BLaER1 (cell line): ENCODE data around the gene CD83.

Source experiments
- H3K27ac ChIP-seq: shearing (Covaris generic); formaldehyde crosslinking; 2 replicates; pipeline ENCODE4 v1.8.1; 2022
- H3K27me3 ChIP-seq: shearing (Covaris generic); formaldehyde crosslinking; 2 replicates; pipeline ENCODE4 v1.8.1; 2022
- H3K36me3 ChIP-seq: shearing (Covaris generic); formaldehyde crosslinking; 2 replicates; pipeline ENCODE4 v1.8.1; 2022
- H3K4me1 ChIP-seq: shearing (Covaris generic); formaldehyde crosslinking; 2 replicates; pipeline ENCODE4 v1.8.1; 2022
- H3K4me2 ChIP-seq: shearing (Covaris generic); formaldehyde crosslinking; 2 replicates; pipeline ENCODE4 v1.8.1; 2022
- H3K4me3 ChIP-seq: shearing (Covaris generic); formaldehyde crosslinking; 2 replicates; pipeline ENCODE4 v1.8.1; 2022
- H3K9ac ChIP-seq: shearing (Covaris generic); formaldehyde crosslinking; 2 replicates; pipeline ENCODE4 v1.8.1; 2022
- H3K9me3 ChIP-seq: shearing (Covaris generic); formaldehyde crosslinking; 2 replicates; pipeline ENCODE4 v1.8.1; 2022
- H4K20me1 ChIP-seq: shearing (Covaris generic); formaldehyde crosslinking; 2 replicates; pipeline ENCODE4 v1.8.1; 2022
- Cebpa-rat ChIP-seq: shearing (Covaris generic); IDR thresholded peaks from 2 replicates; pipeline ENCODE4 v1.8.1; 2022

CD83 gene

DNA sequence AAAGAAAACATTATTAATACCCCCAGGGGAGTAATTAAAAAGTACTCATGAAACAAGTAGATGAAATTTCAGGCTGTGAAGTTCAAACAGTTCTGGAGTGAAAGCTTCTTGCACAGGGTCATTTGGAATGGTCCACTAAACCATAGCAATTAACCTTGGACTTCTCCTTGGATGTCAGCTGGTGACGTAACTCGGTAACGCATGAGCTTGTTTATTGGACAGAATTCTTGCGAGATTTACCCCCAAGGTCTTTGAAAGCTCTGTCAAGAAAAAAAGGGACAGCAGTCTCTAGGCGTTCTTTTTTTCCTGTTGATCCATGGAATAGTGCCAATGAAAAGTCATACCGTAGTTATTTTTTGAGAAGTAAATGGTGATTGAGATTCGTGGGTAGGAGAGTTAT lies 2.2 kb downstream of the CD83 start:
- Histone ChIP-seq H3K4me2 (peak overlapping the region; percentile 98), H3K4me3 (no peak overlapping the region)

GRCh38 chr6:14120546-14120945 lies 3.0 kb downstream of the CD83 start:
- peaks cover 50% of the 10 kb centered on the region for H3K4me1 ChIP-seq
- no peak overlapping the region for H3K4me3 ChIP-seq
- TF ChIP-seq Cebpa-rat, result no peak
- no peaks in the 10 kb centered on the region for H3K9me3 ChIP-seq
- H4K20me1 ChIP-seq, result no peaks in the 10 kb centered on the region
- peaks cover 25% of the 10 kb centered on the region for H3K36me3 ChIP-seq
- no peak overlapping the region for H3K4me2 ChIP-seq
- H3K27me3 ChIP-seq, result no peaks in the 10 kb centered on the region
- no peak overlapping the region for H3K27ac ChIP-seq
- H3K9ac ChIP-seq, result no peak overlapping the region

More for the DNA sequence above, 2.2 kb downstream of the CD83 start:
- Histone ChIP-seq H3K27me3 (no peaks in the 10 kb centered on the region), H3K9ac (no peak overlapping the region), H3K9me3 (no peaks in the 10 kb centered on the region), H4K20me1 (no peaks in the 10 kb centered on the region), H3K36me3 (peaks cover 17% of the 10 kb centered on the region), H3K4me1 (peaks cover 50% of the 10 kb centered on the region), H3K27ac (no peak overlapping the region)
- TF ChIP-seq Cebpa-rat, result no peak

GRCh38 chr6:14121936-14122344 lies 4.4 kb downstream of the CD83 start:
- H3K4me3 ChIP-seq, result no peak overlapping the region
- no peaks in the 10 kb centered on the region; the same call in 1 of the 2 replicates for H4K20me1 ChIP-seq
- TF ChIP-seq Cebpa-rat, result no peak
- H3K36me3 ChIP-seq, result peaks cover 28% of the 10 kb centered on the region
- H3K27ac ChIP-seq, result 0 out of 2 replicates have a peak overlapping the region, but pooled peaks have one; percentile 38
- H3K4me2 ChIP-seq, result peak overlapping the region; percentile 57
- no peaks in the 10 kb centered on the region for H3K9me3 ChIP-seq
- peaks cover 50% of the 10 kb centered on the region for H3K4me1 ChIP-seq
- no peak overlapping the region for H3K9ac ChIP-seq
- no peaks in the 10 kb centered on the region for H3K27me3 ChIP-seq

DNA sequence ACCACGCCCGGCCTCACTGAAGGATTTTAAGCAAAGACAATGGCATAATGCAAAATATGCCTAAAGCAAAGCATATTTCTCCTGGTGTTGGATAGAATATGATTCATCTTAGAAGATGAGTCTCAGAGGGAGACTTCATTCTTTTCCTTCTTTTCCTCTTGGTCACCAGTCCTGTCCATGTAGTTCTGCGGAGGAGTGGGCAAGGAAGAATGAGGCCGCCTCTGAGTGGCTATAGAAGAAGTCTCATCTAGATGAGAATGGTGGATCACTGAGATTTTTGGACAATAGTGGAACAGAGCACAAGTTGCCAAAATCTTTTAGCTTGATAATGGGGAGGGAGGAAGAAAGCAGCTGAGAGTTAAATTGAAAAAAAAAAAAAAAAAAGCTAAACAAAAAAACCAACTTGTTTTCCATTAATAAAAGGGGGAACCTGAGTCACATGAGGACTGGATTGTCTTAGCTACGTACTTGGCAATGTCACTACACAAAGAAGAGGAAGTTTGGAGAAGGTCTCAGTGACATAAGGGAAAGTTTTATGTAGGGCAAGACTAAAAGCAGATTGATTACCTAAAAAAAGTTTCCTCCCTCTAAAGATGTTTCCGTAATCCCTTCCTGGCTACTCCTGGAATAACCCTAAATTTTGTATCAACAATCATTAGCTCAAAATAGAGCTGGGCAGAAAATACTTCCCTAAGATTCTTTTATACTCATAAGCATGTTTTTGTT lies 6.0 kb downstream of the CD83 start:
- peaks cover 28% of the 10 kb centered on the region for H3K36me3 ChIP-seq
- no peak overlapping the region for H3K9ac ChIP-seq
- H3K4me2 ChIP-seq, result peak overlapping the region; percentile 8; the same call in 1 of the 2 replicates
- no peaks in the 10 kb centered on the region for H3K9me3 ChIP-seq
- no peak overlapping the region for H3K27ac ChIP-seq
- no peak overlapping the region for H3K4me3 ChIP-seq
- H3K4me1 ChIP-seq, result peaks cover 55% of the 10 kb centered on the region
- H4K20me1 ChIP-seq, result no peaks in the 10 kb centered on the region; the same call in 1 of the 2 replicates
- H3K27me3 ChIP-seq, result no peaks in the 10 kb centered on the region
- TF ChIP-seq Cebpa-rat, result no peak

DNA sequence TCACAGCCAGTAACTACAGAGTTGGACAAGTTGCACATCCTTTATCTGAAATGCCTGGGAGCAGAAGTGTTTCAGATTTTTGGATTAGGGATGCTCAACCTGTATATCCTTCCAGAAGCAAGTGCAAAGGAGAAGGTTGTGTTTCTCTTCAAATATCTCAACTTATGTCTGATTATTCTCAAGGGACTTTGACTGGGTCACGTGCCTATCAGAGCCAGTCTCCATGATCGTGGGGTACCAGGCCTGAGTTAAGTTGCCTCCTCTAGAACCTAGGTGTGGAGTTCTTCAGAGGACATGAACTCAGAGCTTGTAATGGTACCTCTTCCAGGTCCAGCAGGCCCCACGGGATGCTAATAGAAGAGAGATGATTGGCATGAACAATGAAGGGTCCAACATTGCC lies 7.8 kb downstream of the CD83 start:
- no peak for TF ChIP-seq Cebpa-rat
- Histone ChIP-seq H3K4me2 (no peak overlapping the region), H3K4me3 (no peak overlapping the region), H3K36me3 (peaks cover 30% of the 10 kb centered on the region), H3K9ac (no peak overlapping the region), H3K27ac (no peak overlapping the region), H3K27me3 (no peaks in the 10 kb centered on the region), H3K9me3 (no peaks in the 10 kb centered on the region), H4K20me1 (peaks cover 6% of the 10 kb centered on the region; the same call in 1 of the 2 replicates), H3K4me1 (peaks cover 59% of the 10 kb centered on the region)

DNA sequence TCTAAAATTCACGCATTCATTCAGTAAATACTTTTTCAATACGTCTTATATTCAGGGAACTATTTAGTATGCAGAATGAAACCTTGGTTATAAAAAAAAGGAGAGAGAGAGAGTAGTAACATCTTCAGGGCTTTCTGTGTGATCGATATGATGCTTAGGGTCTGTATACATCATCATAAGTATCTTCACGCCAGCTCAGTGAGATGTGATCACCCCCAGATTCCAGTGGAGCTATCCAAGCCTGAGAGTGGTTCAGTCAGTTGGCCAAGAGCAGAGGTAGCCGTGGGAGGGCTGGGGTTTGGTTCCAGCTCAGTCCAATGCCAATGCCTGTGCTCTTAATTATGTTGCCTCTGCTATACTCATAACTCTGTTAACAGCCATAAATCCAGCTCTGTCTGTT lies 8.6 kb downstream of the CD83 start:
- Histone ChIP-seq H3K9ac (no peak overlapping the region), H3K9me3 (no peaks in the 10 kb centered on the region), H4K20me1 (peaks cover 6% of the 10 kb centered on the region; the same call in 1 of the 2 replicates), H3K4me2 (no peak overlapping the region), H3K36me3 (peaks cover 30% of the 10 kb centered on the region), H3K4me3 (no peak overlapping the region), H3K27ac (no peak overlapping the region), H3K4me1 (peaks cover 61% of the 10 kb centered on the region), H3K27me3 (no peaks in the 10 kb centered on the region)
- TF ChIP-seq Cebpa-rat, result no peak

- no peak overlapping the region for H3K27ac ChIP-seq
These were observed 10.0 kb downstream of the CD83 start for GRCh38 chr6:14127611-14128010.

GRCh38 chr6:14128012-14128411 lies 10.4 kb downstream of the CD83 start:
- Histone ChIP-seq H3K4me2 (peak overlapping the region; percentile 69), H3K9me3 (no peaks in the 10 kb centered on the region), H3K9ac (no peak overlapping the region), H4K20me1 (peaks cover 6% of the 10 kb centered on the region; the same call in 1 of the 2 replicates), H3K4me3 (no peak overlapping the region), H3K27me3 (no peaks in the 10 kb centered on the region), H3K36me3 (peaks cover 48% of the 10 kb centered on the region), H3K4me1 (peaks cover 51% of the 10 kb centered on the region), H3K27ac (no peak overlapping the region)
- TF ChIP-seq Cebpa-rat, result no peak

More at GRCh38 chr6:14127611-14128010, 10.0 kb downstream of the CD83 start:
- Histone ChIP-seq H3K9me3 (no peaks in the 10 kb centered on the region), H4K20me1 (peaks cover 6% of the 10 kb centered on the region; the same call in 1 of the 2 replicates), H3K4me2 (no peak overlapping the region), H3K9ac (no peak overlapping the region), H3K27me3 (no peaks in the 10 kb centered on the region), H3K4me1 (peaks cover 51% of the 10 kb centered on the region), H3K4me3 (no peak overlapping the region), H3K36me3 (peaks cover 44% of the 10 kb centered on the region)
- TF ChIP-seq Cebpa-rat, result no peak

- no peak for TF ChIP-seq Cebpa-rat
- peaks cover 6% of the 10 kb centered on the region; the same call in 1 of the 2 replicates for H4K20me1 ChIP-seq
- no peak overlapping the region for H3K4me3 ChIP-seq
- H3K27me3 ChIP-seq, result no peaks in the 10 kb centered on the region
- H3K9ac ChIP-seq, result peak overlapping the region; percentile 61; the same call in 1 of the 2 replicates
- H3K36me3 ChIP-seq, result peaks cover 54% of the 10 kb centered on the region
- H3K4me1 ChIP-seq, result peaks cover 51% of the 10 kb centered on the region
- H3K27ac ChIP-seq, result peak overlapping the region; percentile 66
- no peaks in the 10 kb centered on the region for H3K9me3 ChIP-seq
- H3K4me2 ChIP-seq, result peak overlapping the region; percentile 69
These were observed 11.2 kb downstream of the CD83 start for GRCh38 chr6:14128746-14129145.

- peak overlapping the region; percentile 69 for H3K4me2 ChIP-seq
- peaks cover 59% of the 10 kb centered on the region for H3K4me1 ChIP-seq
- peaks cover 6% of the 10 kb centered on the region; the same call in 1 of the 2 replicates for H4K20me1 ChIP-seq
- peaks cover 56% of the 10 kb centered on the region for H3K36me3 ChIP-seq
- peak overlapping the region; percentile 66 for H3K27ac ChIP-seq
- no peaks in the 10 kb centered on the region for H3K27me3 ChIP-seq
- TF ChIP-seq Cebpa-rat, result no peak
- H3K4me3 ChIP-seq, result no peak overlapping the region
- H3K9ac ChIP-seq, result peak overlapping the region; percentile 61
- H3K9me3 ChIP-seq, result no peaks in the 10 kb centered on the region
These were observed 12.0 kb downstream of the CD83 start for GRCh38 chr6:14129575-14129974.
